BLaER1 treated with 17β-estradiol and CSF1 and Interleukin-3, amounts not matched to agents 10 nM and 100 nM (cell line): ENCODE results near the gene JAG1.
A peak's percentile ranks its signal among the peaks of the same experiment; 100 is the strongest.

Experiments used
- H3K27ac ChIP-seq, 11 experiments: shearing (Covaris generic); formaldehyde crosslinking; 2 replicates each; pipeline ENCODE4 v1.8.1; 2022
- H3K27me3 ChIP-seq, 11 experiments: shearing (Covaris generic); formaldehyde crosslinking; 2 replicates each; pipeline ENCODE4 v1.8.1; 2022
- H3K36me3 ChIP-seq, 11 experiments: shearing (Covaris generic); formaldehyde crosslinking; 2 replicates each; pipeline ENCODE4 v1.8.1; 2022
- H3K4me1 ChIP-seq, 10 experiments: shearing (Covaris generic); formaldehyde crosslinking; 2 replicates each; pipeline ENCODE4 v1.8.1; 2022
- H3K4me2 ChIP-seq, 11 experiments: shearing (Covaris generic); formaldehyde crosslinking; 2 replicates each; pipeline ENCODE4 v1.8.1; 2022
- H3K4me3 ChIP-seq, 10 experiments: shearing (Covaris generic); formaldehyde crosslinking; 2 replicates each; pipeline ENCODE4 v1.8.1; 2022
- H3K9ac ChIP-seq, 11 experiments: shearing (Covaris generic); formaldehyde crosslinking; 2 replicates each; pipeline ENCODE4 v1.8.1; 2022
- H3K9me3 ChIP-seq, 11 experiments: shearing (Covaris generic); formaldehyde crosslinking; replicated peaks in 1 of 11; 2 replicates each; pipeline ENCODE4 v1.8.1; 2022
- H4K20me1 ChIP-seq, 11 experiments: shearing (Covaris generic); formaldehyde crosslinking; 2 replicates each; pipeline ENCODE4 v1.8.1; 2022
- Cebpa-rat ChIP-seq, 11 experiments: shearing (Covaris generic); IDR thresholded peaks; 2 replicates each; pipeline ENCODE4 v1.8.1; 2022

Gene JAG1

GRCh38 chr20:10705801-10706459 lies 32.1 kb upstream of the JAG1 start:
- Histone ChIP-seq H3K36me3 (no peaks in the 10 kb centered on the region), H3K9me3 (peaks cover 0 to 5% (median 0%) of the 10 kb centered on the region in 11 experiments; a peak in 1 of 22 replicates), H3K9ac (no peak overlapping the region), H4K20me1 (no peaks in the 10 kb centered on the region), H3K4me2 (no peak overlapping the region), H3K27ac (no peak overlapping the region), H3K4me3 (no peak overlapping the region), H3K27me3 (no peaks in the 10 kb centered on the region), H3K4me1 (no peaks in the 10 kb centered on the region)
- no peak for TF ChIP-seq Cebpa-rat (IDR thresholded peaks at IDR 0.05)

- no peaks in the 10 kb centered on the region for H3K36me3 ChIP-seq
- peaks cover 0 to 8% (median 0%) of the 10 kb centered on the region in 11 experiments; a peak in 2 of 22 replicates for H3K9me3 ChIP-seq
- no peak overlapping the region for H3K4me2 ChIP-seq
- H4K20me1 ChIP-seq = no peaks in the 10 kb centered on the region
- no peak overlapping the region for H3K4me3 ChIP-seq
- no peak for TF ChIP-seq Cebpa-rat (IDR thresholded peaks at IDR 0.05)
- H3K27me3 ChIP-seq = no peaks in the 10 kb centered on the region
- no peaks in the 10 kb centered on the region for H3K4me1 ChIP-seq
- no peak overlapping the region for H3K27ac ChIP-seq
- no peak overlapping the region for H3K9ac ChIP-seq
These were observed 27.8 kb upstream of the JAG1 start for GRCh38 chr20:10701607-10702006.

- no peak overlapping the region for H3K4me2 ChIP-seq
- H3K9me3 ChIP-seq = peaks cover 0 to 11% (median 0%) of the 10 kb centered on the region in 11 experiments; a peak in 3 of 22 replicates
- no peaks in the 10 kb centered on the region for H3K27me3 ChIP-seq
- H3K9ac ChIP-seq = no peak overlapping the region
- no peaks in the 10 kb centered on the region for H3K36me3 ChIP-seq
- no peaks in the 10 kb centered on the region for H3K4me1 ChIP-seq
- no peak overlapping the region for H3K4me3 ChIP-seq
- no peak for TF ChIP-seq Cebpa-rat (IDR thresholded peaks at IDR 0.05)
- no peak overlapping the region for H3K27ac ChIP-seq
- no peaks in the 10 kb centered on the region for H4K20me1 ChIP-seq
These were observed 26.1 kb upstream of the JAG1 start for GRCh38 chr20:10699941-10700340.

DNA sequence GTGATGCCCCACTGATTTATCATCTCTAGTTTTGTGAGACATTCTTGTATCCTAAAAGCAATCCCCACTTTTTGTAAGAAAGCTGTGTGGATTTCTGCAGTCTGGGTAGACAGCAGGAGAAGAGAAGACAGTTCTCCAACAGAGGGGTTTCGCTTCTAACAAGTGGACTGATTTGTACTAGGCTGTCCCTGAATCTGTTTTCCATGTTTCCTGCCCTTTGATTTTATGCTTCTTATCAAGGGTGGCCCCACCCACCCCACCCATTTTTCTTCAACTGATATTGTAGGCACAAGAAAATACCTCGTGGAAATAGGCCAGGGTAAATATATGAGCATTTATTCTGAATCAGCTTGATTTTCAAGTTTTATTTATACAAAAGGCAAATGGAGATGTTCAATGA lies 25.7 kb upstream of the JAG1 start:
- no peak overlapping the region for H3K27ac ChIP-seq
- H3K36me3 ChIP-seq = no peaks in the 10 kb centered on the region

GRCh38 chr20:10696650-10697049 lies 22.9 kb upstream of the JAG1 start:
- TF ChIP-seq Cebpa-rat (IDR thresholded peaks at IDR 0.05) = no peak
- Histone ChIP-seq H3K27me3 (no peaks in the 10 kb centered on the region), H3K36me3 (no peaks in the 10 kb centered on the region)

More for the DNA sequence above, 25.7 kb upstream of the JAG1 start:
- H3K4me3 ChIP-seq = no peak overlapping the region
- no peak overlapping the region for H3K4me2 ChIP-seq
- no peaks in the 10 kb centered on the region for H4K20me1 ChIP-seq
- H3K27me3 ChIP-seq = no peaks in the 10 kb centered on the region
- H3K4me1 ChIP-seq = no peaks in the 10 kb centered on the region
- peaks cover 0 to 11% (median 0%) of the 10 kb centered on the region in 11 experiments; a peak in 3 of 22 replicates for H3K9me3 ChIP-seq
- TF ChIP-seq Cebpa-rat (IDR thresholded peaks at IDR 0.05) = no peak
- no peak overlapping the region for H3K9ac ChIP-seq

GRCh38 chr20:10689385-10689784 lies 15.6 kb upstream of the JAG1 start:
- H3K4me3 ChIP-seq = no peak overlapping the region
- H4K20me1 ChIP-seq = no peaks in the 10 kb centered on the region
- H3K36me3 ChIP-seq = no peaks in the 10 kb centered on the region
- H3K4me1 ChIP-seq = peaks cover 0 to 16% (median 10%) of the 10 kb centered on the region in 10 experiments; a peak in 15 of 20 replicates
- no peak overlapping the region for H3K9ac ChIP-seq
- no peaks in the 10 kb centered on the region for H3K9me3 ChIP-seq
- H3K4me2 ChIP-seq = no peak overlapping the region
- no peak overlapping the region for H3K27ac ChIP-seq
- no peak for TF ChIP-seq Cebpa-rat (IDR thresholded peaks at IDR 0.05)
- no peaks in the 10 kb centered on the region for H3K27me3 ChIP-seq

More at GRCh38 chr20:10696650-10697049, 22.9 kb upstream of the JAG1 start:
- Histone ChIP-seq H3K27ac (no peak overlapping the region), H4K20me1 (no peaks in the 10 kb centered on the region), H3K9me3 (peaks cover 0 to 6% (median 0%) of the 10 kb centered on the region in 11 experiments; a peak in 2 of 22 replicates), H3K4me3 (no peak overlapping the region), H3K4me1 (no peaks in the 10 kb centered on the region), H3K9ac (no peak overlapping the region), H3K4me2 (no peak overlapping the region)

DNA sequence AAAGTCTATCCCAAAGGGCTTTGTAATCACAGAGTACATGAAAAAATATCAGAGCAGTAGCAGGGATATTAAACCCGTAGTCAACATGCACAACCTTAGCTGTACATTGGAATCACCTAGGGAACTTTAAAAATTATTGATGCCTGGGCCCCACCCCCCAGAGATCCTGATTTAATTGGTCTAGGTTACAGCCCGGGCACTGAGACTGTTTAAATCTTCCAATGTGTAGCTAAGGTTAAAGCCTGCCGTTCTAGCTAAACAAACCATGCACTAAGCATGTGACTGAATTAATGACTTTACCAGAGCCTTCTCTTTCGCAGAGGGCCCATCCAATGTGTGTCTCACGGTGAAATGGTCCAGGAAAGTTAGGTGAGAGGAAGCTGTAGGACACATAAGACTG lies 14.1 kb upstream of the JAG1 start:
- Histone ChIP-seq H3K9ac (no peak overlapping the region), H3K4me2 (no peak overlapping the region), H4K20me1 (no peaks in the 10 kb centered on the region), H3K36me3 (no peaks in the 10 kb centered on the region), H3K27me3 (no peaks in the 10 kb centered on the region), H3K4me3 (no peak overlapping the region), H3K9me3 (no peaks in the 10 kb centered on the region), H3K27ac (no peak overlapping the region), H3K4me1 (peaks cover 0 to 16% (median 10%) of the 10 kb centered on the region in 10 experiments; a peak in 15 of 20 replicates)
- TF ChIP-seq Cebpa-rat (IDR thresholded peaks at IDR 0.05) = no peak

GRCh38 chr20:10686356-10687133 lies 12.7 kb upstream of the JAG1 start:
- no peaks in the 10 kb centered on the region for H3K27me3 ChIP-seq
- H3K27ac ChIP-seq = no peak overlapping the region
- no peaks in the 10 kb centered on the region for H4K20me1 ChIP-seq
- TF ChIP-seq Cebpa-rat (IDR thresholded peaks at IDR 0.05) = no peak
- H3K4me2 ChIP-seq = peak overlapping the region in 8 of 11 experiments; percentile 12 to 68 (median 54); a peak in 15 of 22 replicates
- H3K36me3 ChIP-seq = no peaks in the 10 kb centered on the region
- no peak overlapping the region for H3K9ac ChIP-seq
- H3K9me3 ChIP-seq = no peaks in the 10 kb centered on the region
- peaks cover 0 to 16% (median 10%) of the 10 kb centered on the region in 10 experiments; a peak in 15 of 20 replicates for H3K4me1 ChIP-seq
- no peak overlapping the region for H3K4me3 ChIP-seq

- no peak for TF ChIP-seq Cebpa-rat (IDR thresholded peaks at IDR 0.05)
- Histone ChIP-seq H3K9ac (no peak overlapping the region), H3K4me3 (no peak overlapping the region), H3K27ac (no peak overlapping the region), H3K36me3 (no peaks in the 10 kb centered on the region), H3K9me3 (no peaks in the 10 kb centered on the region), H3K27me3 (no peaks in the 10 kb centered on the region), H4K20me1 (no peaks in the 10 kb centered on the region), H3K4me1 (peaks cover 0 to 16% (median 10%) of the 10 kb centered on the region in 10 experiments; a peak in 15 of 20 replicates), H3K4me2 (no peak overlapping the region)
These were observed 9.7 kb upstream of the JAG1 start for GRCh38 chr20:10683537-10683936.
